K562 (cell line): ENCODE measurements around the gene SLIRP. TPM values are rescaled to one million over a fixed set of nuclear protein-coding genes. Genes with fewer than 3 reads are reported as not detected.

Source experiments
- ARID3B ChIP-seq: fragments of 250-450 bp; sonication (Bioruptor Pico); IDR thresholded peaks from 2 replicates; pipeline ENCODE4 v1.4.0; 2020; ENCODE audit warnings: borderline replicate concordance
- ARNT ChIP-seq, 2 experiments: fragments of 450-650 bp; IDR thresholded peaks; 2 replicates each; pipeline ENCODE4 v1.6.1; 2016; ENCODE audit warnings: mild to moderate bottlenecking in 1 of 2
- ELK1 ChIP-seq: sonication (generic); formaldehyde crosslinking; IDR thresholded peaks from 2 replicates; pipeline ENCODE4 v1.8.1; 2022; ENCODE audit warnings: missing genetic modification reagents
- KAT2B ChIP-seq: IDR thresholded peaks from one replicate; pipeline ENCODE4 v1.6.1; 2012; ENCODE audit warnings: low read depth, mild to moderate bottlenecking, control low read depth, inconsistent platforms, low read length, moderate library complexity
- MBD2 ChIP-seq: sonication (generic); IDR thresholded peaks from 2 replicates; pipeline ENCODE4 v1.6.1; 2016; ENCODE audit warnings: low read depth, borderline replicate concordance
- MITF ChIP-seq: IDR thresholded peaks from 2 replicates; pipeline ENCODE4 v1.6.1; 2014; ENCODE audit warnings: antibody characterized with exemption
- NFATC3 ChIP-seq: fragments of 450-650 bp; IDR thresholded peaks from 2 replicates; pipeline ENCODE4 v1.6.1; 2017; ENCODE audit warnings: mild to moderate bottlenecking
- NFIX ChIP-seq: fragments of 250-450 bp; sonication (Bioruptor Pico); IDR thresholded peaks from 2 replicates; pipeline ENCODE4 v1.4.0; 2020; ENCODE audit warnings: low read depth, mild to moderate bottlenecking, moderate library complexity
- NR2F6 ChIP-seq: fragments of 450-650 bp; formaldehyde crosslinking; IDR thresholded peaks from 2 replicates; pipeline ENCODE4 v1.4.0; 2020; ENCODE audit warnings: mild to moderate bottlenecking
- PML ChIP-seq: IDR thresholded peaks from 2 replicates; pipeline ENCODE4 v1.6.1; 2012; ENCODE audit warnings: low read length, inconsistent platforms
- RERE ChIP-seq: sonication (generic); formaldehyde crosslinking; IDR thresholded peaks from 2 replicates; pipeline ENCODE4 v1.8.0; 2023; ENCODE audit warnings: missing genetic modification reagents, mild to moderate bottlenecking, borderline replicate concordance
- RFX1 ChIP-seq: fragments of 450-650 bp; IDR thresholded peaks from 2 replicates; pipeline ENCODE4 v1.6.1; 2016; ENCODE audit warnings: mild to moderate bottlenecking, moderate library complexity
- SUPT5H ChIP-seq: fragments of 450-650 bp; IDR thresholded peaks from 2 replicates; pipeline ENCODE4 v1.6.1; 2016
- TEAD2 ChIP-seq: fragments of 450-650 bp; IDR thresholded peaks from 2 replicates; pipeline ENCODE4 v1.6.1; 2016; ENCODE audit warnings: missing genetic modification characterization, control low read depth, missing compliant biosample characterization
- TOE1 ChIP-seq, 2 experiments: fragments of 450-650 bp in 1 of 2; sonication (generic) in 1 of 2; formaldehyde crosslinking in 1 of 2; IDR thresholded peaks; 2 replicates each; pipeline versions ENCODE4 v1.7.1 to v1.8.0; 2016 to 2022; ENCODE audit warnings: borderline replicate concordance in 2 of 2, mild to moderate bottlenecking in 2 of 2, antibody characterized with exemption in 1 of 2, inconsistent platforms in 1 of 2, low read depth in 1 of 2, missing genetic modification reagents in 1 of 2, moderate library complexity in 1 of 2
- ZNF197 ChIP-seq: fragments of 200-800 bp; sonication (Bioruptor generic); IDR thresholded peaks from 2 replicates; pipeline ENCODE4 v1.6.1; 2016; ENCODE audit warnings: low read depth, missing genetic modification characterization, missing compliant biosample characterization
- ZNF507 ChIP-seq: conservative IDR thresholded peaks from 2 replicates; pipeline ENCODE4 v1.6.1; 2017; ENCODE audit warnings: missing genetic modification characterization, missing compliant biosample characterization
- ZNF707 ChIP-seq: fragments of 250-450 bp; sonication (Bioruptor Pico); conservative IDR thresholded peaks from 2 replicates; pipeline ENCODE4 v1.8.0; 2022; ENCODE audit warnings: inconsistent platforms, mild to moderate bottlenecking, moderate library complexity
- polyA plus RNA-seq, 8 experiments: library from polyadenylated mRNA; depleted of rRNA in 4 of 8; stranded (reverse) in 5 of 8; unstranded in 3 of 8; fragments of >200 nt; fragmentation: Nextera tagmentation in 2 of 8; fragmentation: Illumina TruSeq in 1 of 8; extraction: Ambion mirVana in 2 of 8; extraction: Trizol in 1 of 8; gene quantifications; 2 replicates each; pipeline versions ENCODE4 v1.2.1 to v1.2.3, GENCODE V29; 2011 to 2014; ENCODE audit warnings: inconsistent platforms in 1 of 8, missing spikeins in 1 of 8
- total RNA-seq, 7 experiments: library from RNA; depleted of rRNA in 6 of 7; stranded (reverse); fragments of >200 nt in 6 of 7; fragmentation: Illumina TruSeq in 2 of 7; extraction: Trizol in 2 of 7; gene quantifications; 2 replicates each; pipeline versions ENCODE4 v1.2.1 to v1.2.3, GENCODE V29; 2011 to 2021; ENCODE audit warnings: low replicate concordance in 1 of 7

SLIRP gene
- total and polyA plus RNA-seq, 9 of the 15 experiments (the other 6 are each of a cell fraction or from before 2014, with no cell fraction given) = 251 to 1,905 (median 491) TPM

- TF ChIP-seq ARID3B (CRISPR knock-in tag) (no peak), TOE1 (IDR thresholded peaks at IDR 0.05; ENCODE audit: borderline replicate concordance) (no peak), TOE1 (CRISPR knock-in tag; IDR thresholded peaks at IDR 0.05; ENCODE audit: borderline replicate concordance, low read depth) (no peak), SUPT5H (peak; percentile 96), KAT2B (no peak), ZNF707 (CRISPR knock-in tag) (no peak), NFIX (CRISPR knock-in tag) (no peak), MBD2 (peak; percentile 58), NFATC3 (no peak), PML (peak; percentile 79), NR2F6 (CRISPR knock-in tag) (no peak), ZNF507 (tag) (no peak), ZNF197 (CRISPR knock-in tag) (no peak), ARNT (IDR thresholded peaks at IDR 0.05) (no peak), TEAD2 (tag) (no peak), MITF (no peak), RERE (no peak), ELK1 (no peak), RFX1 (no peak)
Measured at GRCh38 chr14:77707724-77708408, at the start of gene SLIRP, which contains the start of gene ALKBH1 (continued).
